Activated naive CD8-positive, alpha-beta T cell treated with anti-CD3 and anti-CD28 coated beads, Interleukin-2, amount 50 U/mL, for 24 hours (primary cell): ENCODE results near the gene KIF1A.
"Not testable (repeated sequence)": the region's sequence is repeated elsewhere in the genome, so short reads cannot be mapped to it uniquely, and the experiment has no call there.

ENCODE experiments used
- ATAC-seq: fragments of 150-1000 bp; cut with Tn5 transposase; one replicate; pipeline ENCODE4 v1.10.0; 2021
- DNase-seq: peaks from one replicate; pipeline ENCODE4 v3.0.0; 2021
- H3K27ac Mint-ChIP-seq: one replicate; pipeline ENCODE4 v1.8.0; 2021; ENCODE audit warnings: mild to moderate bottlenecking, mixed read lengths
- H3K27me3 Mint-ChIP-seq: one replicate; pipeline ENCODE4 v1.8.0; 2021; ENCODE audit warnings: mixed read lengths
- H3K36me3 Mint-ChIP-seq: one replicate; pipeline ENCODE4 v1.8.0; 2021; ENCODE audit warnings: low read depth, mixed read lengths
- H3K4me1 Mint-ChIP-seq: one replicate; pipeline ENCODE4 v1.8.0; 2021; ENCODE audit warnings: mixed read lengths
- H3K4me3 Mint-ChIP-seq: one replicate; pipeline ENCODE4 v1.8.0; 2021; ENCODE audit warnings: mild to moderate bottlenecking, moderate library complexity, mixed read lengths
- H3K9me3 Mint-ChIP-seq: one replicate; pipeline ENCODE4 v1.8.0; 2021; ENCODE audit warnings: mixed read lengths

Gene KIF1A

DNA sequence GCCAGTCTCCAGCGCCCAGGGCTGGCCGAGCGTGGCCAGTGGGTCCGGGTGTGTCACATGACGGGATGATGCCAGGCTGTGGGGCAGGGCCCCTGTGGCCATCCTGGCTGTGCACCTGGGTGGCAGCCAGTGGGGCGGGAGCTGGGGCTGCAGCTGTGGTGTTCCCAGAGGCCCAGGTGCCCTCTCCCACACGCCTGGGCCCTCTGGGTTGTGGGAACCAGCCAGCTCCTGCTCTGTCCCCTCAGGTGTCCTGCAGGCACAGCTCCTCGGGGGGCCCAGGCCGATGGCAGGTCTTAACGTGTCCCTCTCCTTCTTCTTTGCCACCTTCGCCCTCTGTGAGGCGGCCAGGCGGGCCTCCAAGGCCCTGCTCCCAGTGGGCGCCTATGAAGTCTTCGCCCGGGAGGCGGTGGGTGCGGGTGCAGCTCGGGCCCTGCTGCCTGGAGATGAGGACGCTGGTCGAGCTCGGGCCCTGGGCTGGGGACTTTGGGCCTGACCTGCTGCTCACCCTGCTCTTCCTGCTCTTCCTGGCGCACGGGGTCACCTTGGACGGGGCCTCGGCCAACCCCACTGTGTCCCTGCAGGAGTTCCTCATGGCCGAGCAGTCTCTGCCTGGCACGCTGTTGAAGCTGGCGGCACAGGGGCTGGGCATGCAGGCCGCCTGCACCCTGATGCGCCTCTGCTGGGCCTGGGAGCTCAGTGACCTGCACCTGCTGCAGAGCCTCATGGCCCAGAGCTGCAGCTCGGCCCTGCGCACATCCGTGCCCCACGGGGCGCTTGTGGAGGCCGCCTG, 128.2 kb downstream of the KIF1A start, which contains the start of gene AQP12A:
Gene AQP12A (plus strand): TSS at position 236 of the 790 bp plus-strand sequence. CDS start 48 bp downstream, at position 284.
- H3K27ac Mint-ChIP-seq, H3K4me3 Mint-ChIP-seq, ATAC-seq, H3K27me3 Mint-ChIP-seq, DNase-seq, H3K36me3 Mint-ChIP-seq, H3K9me3 Mint-ChIP-seq, H3K4me1 Mint-ChIP-seq: not testable (repeated sequence)

DNA sequence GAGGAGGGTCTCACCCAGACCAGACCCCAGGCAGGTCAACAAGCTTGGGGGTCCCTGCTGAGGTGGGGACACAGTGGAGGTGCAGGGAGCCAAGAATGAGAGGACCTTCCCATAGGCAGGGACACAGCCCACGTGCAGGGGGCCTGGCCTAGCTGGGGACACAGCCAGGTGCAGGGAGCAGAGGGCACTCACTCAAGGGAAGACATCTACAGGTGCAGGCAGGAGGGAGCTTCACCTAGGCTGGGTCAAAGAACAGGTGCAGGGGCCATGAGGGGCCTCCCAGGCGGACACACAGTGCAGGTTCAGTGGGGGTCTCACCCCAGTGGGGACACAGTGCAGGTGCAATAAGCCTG, 129.0 kb downstream of the KIF1A start:
- H3K4me3 Mint-ChIP-seq, H3K27ac Mint-ChIP-seq, H3K36me3 Mint-ChIP-seq, H3K9me3 Mint-ChIP-seq, H3K4me1 Mint-ChIP-seq, H3K27me3 Mint-ChIP-seq, DNase-seq: not testable (repeated sequence)
- peak; percentile 12 for ATAC-seq

DNA sequence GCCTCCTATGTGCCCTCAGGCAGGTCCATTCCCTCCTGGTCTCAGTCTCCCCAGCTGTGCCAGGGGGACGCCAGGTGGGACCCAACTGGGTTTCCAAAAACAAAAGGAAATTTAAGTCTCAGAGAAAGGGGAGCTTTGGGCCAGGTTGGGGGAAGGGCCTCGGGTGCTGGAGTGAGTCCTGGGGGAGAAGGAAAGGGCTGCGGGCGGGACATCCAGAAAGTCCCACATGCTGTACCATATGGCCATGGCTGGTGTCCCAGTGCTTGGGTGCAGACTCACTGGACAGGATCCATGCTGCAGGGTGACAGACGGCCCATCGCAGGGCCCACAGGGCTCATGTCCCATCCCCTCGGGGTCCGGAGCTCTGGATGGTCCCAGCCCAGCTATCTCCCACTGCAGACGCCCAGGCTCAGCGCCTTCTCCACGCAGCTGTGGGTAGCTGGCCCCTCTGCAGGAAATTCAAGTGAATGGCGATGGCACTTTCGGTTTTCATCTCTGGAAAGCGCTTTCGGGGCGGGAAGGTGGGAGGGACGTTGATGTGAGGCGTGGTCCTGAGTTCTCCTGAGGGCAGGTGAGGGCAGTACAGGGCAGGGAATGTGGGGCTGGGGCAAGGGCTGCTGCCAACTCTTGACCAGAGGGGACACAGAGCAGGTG, 129.5 kb downstream of the KIF1A start:
- not testable (repeated sequence) for H3K4me3 Mint-ChIP-seq, H3K9me3 Mint-ChIP-seq, H3K27me3 Mint-ChIP-seq, DNase-seq, H3K27ac Mint-ChIP-seq, ATAC-seq, H3K4me1 Mint-ChIP-seq, H3K36me3 Mint-ChIP-seq

DNA sequence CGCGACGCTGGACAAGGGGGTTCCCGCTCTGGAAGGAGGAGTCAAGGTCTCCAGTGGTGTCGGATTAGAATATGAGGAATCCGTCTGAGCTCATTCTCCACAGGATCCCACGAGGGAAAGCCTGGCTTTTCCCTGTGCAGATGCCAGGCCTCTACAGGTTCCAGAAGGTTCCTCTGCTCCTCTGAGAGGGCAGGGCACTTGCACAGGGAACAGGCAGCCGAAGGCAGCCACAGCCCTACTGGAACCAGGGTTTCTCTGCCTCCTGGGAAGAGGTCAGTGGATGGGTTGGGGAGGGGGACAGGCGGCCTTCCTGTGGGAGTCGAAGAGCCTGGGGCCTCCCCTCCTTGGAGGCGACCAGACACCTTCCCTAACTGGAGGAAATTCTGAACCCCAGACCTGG, 130.0 kb downstream of the KIF1A start:
- H3K9me3 Mint-ChIP-seq, result no peaks in the 10 kb centered on the region
- no peak for DNase-seq
- H3K27ac Mint-ChIP-seq, result no peak overlapping the region
- ATAC-seq, result no peak
- no peaks in the 10 kb centered on the region for H3K36me3 Mint-ChIP-seq
- no peak overlapping the region for H3K4me3 Mint-ChIP-seq
- peaks cover 3% of the 10 kb centered on the region for H3K4me1 Mint-ChIP-seq
- no peaks in the 10 kb centered on the region for H3K27me3 Mint-ChIP-seq

DNA sequence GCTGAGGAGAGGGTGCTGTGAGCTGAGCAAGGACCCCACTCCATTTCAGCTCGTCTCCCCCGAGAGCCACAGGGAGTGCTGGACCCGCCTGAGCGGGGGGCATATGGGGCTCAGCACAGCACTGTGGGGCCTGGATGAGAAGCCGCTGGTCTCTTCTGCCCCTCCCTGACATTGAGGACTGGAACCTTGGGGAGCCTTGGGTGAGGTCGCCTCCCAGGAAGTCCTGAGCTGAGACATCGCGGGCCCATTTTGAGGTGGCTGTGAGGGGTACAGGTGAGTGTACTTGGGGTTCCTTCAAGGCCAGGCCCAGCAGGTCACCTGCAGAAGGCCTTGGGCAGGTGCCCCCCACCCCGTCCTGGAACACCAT, 131.5 kb downstream of the KIF1A start:
- Mint-ChIP-seq H3K27me3 (no peaks in the 10 kb centered on the region), H3K27ac (no peak overlapping the region), H3K4me1 (peaks cover 3% of the 10 kb centered on the region), H3K36me3 (no peaks in the 10 kb centered on the region), H3K9me3 (no peaks in the 10 kb centered on the region), H3K4me3 (no peak overlapping the region)
- ATAC-seq, result no peak
- DNase-seq, result no peak

DNA sequence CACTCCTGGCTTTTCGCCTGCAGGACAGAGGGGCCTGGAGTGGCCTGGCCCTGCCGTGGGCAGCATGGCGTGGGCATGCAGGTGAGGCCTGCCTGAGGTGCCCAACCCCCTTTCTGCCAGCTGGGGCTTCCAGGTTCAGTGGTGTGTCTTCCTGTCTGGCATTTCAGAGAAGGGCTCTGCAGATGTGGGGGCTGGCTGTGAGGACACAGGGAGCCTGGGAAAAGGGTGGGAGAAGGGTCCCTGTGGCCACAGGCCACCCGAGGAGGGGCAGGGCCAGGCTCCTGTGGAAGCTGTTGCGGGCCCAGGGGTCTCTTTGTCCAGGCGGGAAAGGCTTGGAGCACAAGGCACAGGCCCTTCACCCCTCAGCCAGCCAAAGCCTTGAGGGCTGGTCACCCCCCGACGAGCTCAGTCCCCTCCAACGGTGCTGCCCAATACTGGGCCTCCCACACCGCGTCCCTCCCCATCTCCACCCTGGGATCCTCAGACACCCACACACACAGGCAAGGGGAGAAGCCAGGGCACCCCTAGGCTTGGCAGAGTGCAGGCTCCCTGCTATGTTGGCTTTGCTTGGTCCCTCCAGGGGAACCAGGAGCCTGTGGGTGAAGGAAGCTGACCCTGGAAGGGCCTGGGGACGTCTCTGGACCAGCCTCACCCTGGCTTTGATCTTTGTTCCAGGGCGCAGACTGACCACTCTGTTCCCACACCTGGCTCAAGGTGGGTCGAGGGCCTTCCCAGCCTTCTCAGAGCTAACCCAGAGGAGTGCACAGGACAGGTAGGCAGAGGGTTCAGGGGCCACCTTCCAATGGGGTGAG, 132.1 kb downstream of the KIF1A start:
- DNase-seq (no peak), ATAC-seq (no peak)
- no peak overlapping the region for H3K27ac Mint-ChIP-seq
- H3K4me1 Mint-ChIP-seq, result peaks cover 3% of the 10 kb centered on the region
- no peaks in the 10 kb centered on the region for H3K9me3 Mint-ChIP-seq
- H3K27me3 Mint-ChIP-seq, result no peaks in the 10 kb centered on the region
- no peaks in the 10 kb centered on the region for H3K36me3 Mint-ChIP-seq
- no peak overlapping the region for H3K4me3 Mint-ChIP-seq

DNA sequence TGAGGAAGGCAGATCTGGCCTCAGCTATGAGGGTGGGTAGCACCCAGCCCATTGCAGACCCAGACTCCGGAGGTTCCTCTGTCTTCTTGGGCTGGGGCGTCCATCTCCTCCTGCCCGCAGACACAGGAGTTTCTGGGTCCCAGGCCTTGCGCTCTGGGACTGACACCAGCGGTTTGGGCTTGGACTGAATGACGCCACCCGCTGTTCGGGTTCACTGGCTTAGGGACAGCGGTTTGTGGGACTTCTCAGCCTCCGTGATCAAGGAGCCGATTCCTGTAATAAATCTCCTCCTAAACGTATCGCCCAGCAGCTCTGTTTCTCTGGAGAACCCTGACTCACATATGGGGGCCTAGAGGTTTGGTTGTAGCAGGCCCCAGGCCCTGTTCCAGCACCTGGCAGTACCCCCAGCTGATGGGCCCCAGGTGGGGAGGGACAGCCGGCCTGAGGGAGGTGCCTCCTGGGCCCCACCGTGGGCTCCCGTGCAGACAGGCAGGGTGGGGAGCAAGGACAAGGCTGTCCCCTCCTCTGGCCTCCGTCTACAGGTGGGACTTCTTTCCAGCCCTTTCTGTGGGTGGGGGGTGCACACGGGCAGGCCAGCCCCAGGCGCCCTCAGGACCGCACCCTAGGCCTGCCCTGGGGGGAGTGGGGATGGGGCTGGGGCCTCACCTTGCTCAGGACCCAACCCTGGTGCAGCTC, 132.8 kb downstream of the KIF1A start:
- H3K4me3 Mint-ChIP-seq, result no peak overlapping the region
- ATAC-seq (no peak), DNase-seq (no peak)
- H3K9me3 Mint-ChIP-seq, result no peaks in the 10 kb centered on the region
- no peaks in the 10 kb centered on the region for H3K36me3 Mint-ChIP-seq
- H3K4me1 Mint-ChIP-seq, result peaks cover 3% of the 10 kb centered on the region
- H3K27ac Mint-ChIP-seq, result no peak overlapping the region
- no peaks in the 10 kb centered on the region for H3K27me3 Mint-ChIP-seq

DNA sequence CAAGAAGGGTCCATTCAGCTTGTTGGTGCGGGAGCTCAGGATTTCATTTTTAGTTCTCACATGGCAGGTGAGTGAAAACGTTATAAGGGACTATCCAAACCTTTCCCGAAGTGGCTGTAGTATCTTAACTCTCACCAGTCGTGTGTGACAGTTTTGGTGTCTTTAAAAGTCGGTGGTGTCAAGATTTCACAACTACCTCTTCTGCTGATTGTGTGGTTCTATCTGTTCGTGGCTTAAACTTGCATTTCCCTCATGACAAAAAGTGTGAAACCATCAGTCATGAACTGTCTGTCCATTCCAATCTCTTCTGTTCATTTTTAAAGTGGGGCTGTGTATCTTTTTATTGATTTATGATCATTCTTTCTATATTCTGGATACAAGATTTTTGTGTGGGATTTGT, 133.6 kb downstream of the KIF1A start:
- DNase-seq, result no peak
- Mint-ChIP-seq H3K4me1 (peaks cover 3% of the 10 kb centered on the region), H3K36me3 (no peaks in the 10 kb centered on the region), H3K4me3 (no peak overlapping the region), H3K27ac (peak overlapping the region; percentile 25), H3K9me3 (no peaks in the 10 kb centered on the region), H3K27me3 (no peaks in the 10 kb centered on the region)
- no peak for ATAC-seq

DNA sequence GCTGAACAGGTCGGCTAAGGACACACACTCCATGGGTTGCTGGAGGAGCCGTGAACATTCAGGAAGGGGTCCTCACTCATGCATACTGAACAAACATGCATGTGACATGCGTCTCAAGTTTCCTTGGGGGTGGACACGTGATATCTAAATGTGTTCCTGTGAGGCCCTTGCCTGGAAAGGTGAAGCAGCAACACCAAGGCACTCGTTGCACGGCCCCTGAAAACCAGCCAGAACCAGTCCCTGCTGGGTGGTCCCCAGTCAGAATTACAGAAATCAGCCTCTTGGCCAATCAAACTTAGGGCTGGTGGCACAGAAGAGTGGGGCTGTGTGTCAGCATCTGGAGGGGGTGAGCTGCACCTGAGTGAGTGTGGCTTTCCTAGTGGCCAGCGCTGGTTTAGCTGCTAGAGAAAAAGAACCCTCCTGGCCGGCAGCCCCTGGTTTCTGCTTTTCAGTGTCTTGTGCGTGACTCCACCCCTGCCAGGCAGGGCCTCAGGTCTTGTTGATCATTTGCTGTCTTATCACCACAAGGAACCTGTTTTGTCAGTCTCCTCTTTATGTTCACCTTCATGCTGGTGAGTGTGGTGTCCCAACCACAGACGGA, 134.1 kb downstream of the KIF1A start:
- Mint-ChIP-seq H3K27ac (no peak overlapping the region), H3K9me3 (no peaks in the 10 kb centered on the region), H3K4me1 (peaks cover 3% of the 10 kb centered on the region), H3K4me3 (no peak overlapping the region), H3K27me3 (no peaks in the 10 kb centered on the region), H3K36me3 (no peaks in the 10 kb centered on the region)
- no peak for ATAC-seq
- DNase-seq, result no peak

DNA sequence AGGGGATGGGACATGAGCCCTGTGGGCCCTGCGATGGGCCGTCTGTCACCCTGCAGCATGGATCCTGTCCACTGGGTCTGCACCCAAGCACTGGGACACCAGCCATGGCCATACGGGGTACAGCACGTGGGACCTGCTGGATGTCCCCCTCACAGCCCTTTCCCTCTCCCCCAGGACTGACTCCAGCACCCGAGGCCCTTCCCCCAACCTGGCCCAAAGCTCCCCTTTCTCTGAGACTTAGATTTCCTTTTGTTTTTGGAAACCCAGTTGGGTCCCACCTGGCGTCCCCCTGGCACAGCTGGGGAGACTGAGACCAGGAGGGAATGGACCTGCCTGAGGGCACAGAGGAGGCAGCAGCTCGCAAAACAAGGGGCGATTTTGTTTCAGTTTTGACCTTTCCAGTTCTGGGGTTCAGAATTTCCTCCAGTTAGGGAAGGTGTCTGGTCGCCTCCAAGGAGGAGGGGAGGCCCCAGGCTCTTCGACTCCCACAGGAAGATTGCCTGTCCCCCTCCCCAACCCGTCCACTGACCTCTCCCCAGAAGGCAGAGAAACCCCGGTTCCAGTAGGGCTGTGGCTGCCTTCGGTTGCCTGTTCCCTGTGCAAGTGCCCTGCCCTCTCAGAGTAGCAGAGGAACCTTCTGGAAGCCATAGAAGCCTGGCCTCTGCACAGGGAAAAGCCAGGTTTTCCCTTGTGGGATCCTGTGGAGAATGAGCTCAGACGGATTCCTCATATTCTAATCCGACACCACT, 135.9 kb downstream of the KIF1A start:
- H3K4me1 Mint-ChIP-seq, H3K27ac Mint-ChIP-seq, H3K27me3 Mint-ChIP-seq, H3K4me3 Mint-ChIP-seq, DNase-seq, H3K9me3 Mint-ChIP-seq, H3K36me3 Mint-ChIP-seq: not testable (repeated sequence)
- peak; percentile 7 for ATAC-seq

DNA sequence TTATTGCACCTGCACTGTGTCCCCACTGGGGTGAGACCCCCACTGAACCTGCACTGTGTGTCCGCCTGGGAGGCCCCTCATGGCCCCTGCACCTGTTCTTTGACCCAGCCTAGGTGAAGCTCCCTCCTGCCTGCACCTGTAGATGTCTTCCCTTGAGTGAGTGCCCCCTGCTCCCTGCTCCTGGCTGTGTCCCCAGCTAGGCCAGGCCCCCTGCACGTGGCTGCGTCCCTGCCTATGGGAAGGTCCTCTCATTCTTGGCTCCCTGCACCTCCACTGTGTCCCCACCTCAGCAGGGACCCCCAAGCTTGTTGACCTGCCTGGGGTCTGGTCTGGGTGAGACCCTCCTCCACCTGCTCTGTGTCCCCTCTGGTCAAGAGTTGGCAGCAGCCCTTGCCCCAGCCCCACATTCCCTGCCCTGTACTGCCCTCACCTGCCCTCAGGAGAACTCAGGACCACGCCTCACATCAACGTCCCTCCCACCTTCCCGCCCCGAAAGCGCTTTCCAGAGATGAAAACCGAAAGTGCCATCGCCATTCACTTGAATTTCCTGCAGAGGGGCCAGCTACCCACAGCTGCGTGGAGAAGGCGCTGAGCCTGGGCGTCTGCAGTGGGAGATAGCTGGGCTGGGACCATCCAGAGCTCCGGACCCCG, 136.6 kb downstream of the KIF1A start:
- not testable (repeated sequence) for H3K27ac Mint-ChIP-seq, H3K9me3 Mint-ChIP-seq, H3K27me3 Mint-ChIP-seq, DNase-seq, H3K4me3 Mint-ChIP-seq, H3K4me1 Mint-ChIP-seq, H3K36me3 Mint-ChIP-seq
- peak; percentile 21 for ATAC-seq

DNA sequence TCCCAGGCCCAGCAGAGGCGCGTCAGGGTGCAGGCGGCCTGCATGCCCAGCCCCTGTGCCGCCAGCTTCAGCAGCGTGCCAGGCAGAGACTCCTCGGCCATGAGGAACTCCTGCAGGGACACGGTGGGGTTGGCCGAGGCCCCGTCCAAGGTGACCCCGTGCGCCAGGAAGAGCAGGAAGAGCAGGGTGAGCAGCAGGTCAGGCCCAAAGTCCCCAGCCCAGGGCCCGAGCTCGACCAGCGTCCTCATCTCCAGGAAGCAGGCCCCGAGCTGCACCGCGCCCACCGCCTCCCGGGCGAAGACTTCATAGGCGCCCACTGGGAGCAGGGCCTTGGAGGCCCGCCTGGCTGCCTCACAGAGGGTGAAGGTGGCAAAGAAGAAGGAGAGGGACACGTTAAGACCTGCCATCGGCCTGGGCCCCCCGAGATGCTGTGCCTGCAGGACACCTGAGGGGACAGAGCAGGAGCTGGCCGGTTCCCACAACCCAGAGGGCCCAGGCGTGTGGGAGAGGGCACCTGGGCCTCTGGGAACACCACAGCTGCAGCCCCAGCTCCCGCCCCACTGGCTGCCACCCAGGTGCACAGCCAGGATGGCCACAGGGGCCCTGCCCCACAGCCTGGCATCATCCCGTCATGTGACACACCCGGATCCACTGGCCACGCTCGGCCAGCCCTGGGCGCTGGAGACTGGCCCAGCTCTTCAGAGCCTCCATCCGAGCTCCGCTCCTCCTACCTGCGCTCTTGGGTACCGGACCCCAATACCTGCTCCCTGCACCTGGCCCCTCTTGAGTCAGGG, 137.4 kb downstream of the KIF1A start, which contains the start of gene AQP12B:
Gene AQP12B (minus strand): TSS at position 455 of the 794 bp plus-strand sequence. CDS start 48 bp downstream, at position 407.
- not testable (repeated sequence) for DNase-seq, ATAC-seq, H3K9me3 Mint-ChIP-seq, H3K36me3 Mint-ChIP-seq, H3K4me3 Mint-ChIP-seq, H3K4me1 Mint-ChIP-seq, H3K27ac Mint-ChIP-seq, H3K27me3 Mint-ChIP-seq

DNA sequence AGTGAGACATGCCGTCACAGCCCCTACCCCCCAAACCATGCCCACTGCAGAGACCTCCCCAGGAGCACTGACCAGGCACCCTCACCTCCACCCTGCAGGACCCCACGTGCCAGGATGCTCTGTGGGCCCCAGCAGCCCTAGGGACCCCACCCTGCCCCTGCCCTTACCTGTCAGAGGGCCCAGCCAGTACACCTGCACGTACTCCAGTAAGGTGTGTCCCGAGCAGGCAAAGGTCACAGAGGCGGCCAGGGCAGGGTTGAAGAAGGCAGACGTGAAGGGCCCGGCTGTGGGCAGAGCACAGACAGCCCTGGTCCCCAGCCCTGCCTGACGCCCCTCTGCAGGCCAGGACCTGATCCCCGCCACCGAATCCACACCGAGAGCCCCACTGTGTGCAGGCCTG, 139.8 kb downstream of the KIF1A start:
- not testable (repeated sequence) for ATAC-seq, DNase-seq, H3K4me3 Mint-ChIP-seq, H3K27ac Mint-ChIP-seq, H3K4me1 Mint-ChIP-seq, H3K36me3 Mint-ChIP-seq, H3K27me3 Mint-ChIP-seq, H3K9me3 Mint-ChIP-seq
